ENCODE results near the gene SLC18A3.

GRCh38 chr10:49608166-49609005, 1.7 kb upstream of the SLC18A3 start:
- no peak for TF ChIP-seq CTCF (IDR thresholded peaks at IDR 0.05)
- TF ChIP-seq POLR2A (IDR thresholded peaks at IDR 0.05), result no peak
- TF ChIP-seq POLR2AphosphoS5 (IDR thresholded peaks at IDR 0.05), result no peak

Measured in breast epithelium (tissue), 3 donors.